Neural cell (in vitro differentiated cells): ENCODE measurements around the gene VPS37C. TPM values are rescaled to one million over a fixed set of nuclear protein-coding genes. Genes with fewer than 3 reads are reported as not detected.
"Not testable (repeated sequence)": the region's sequence is repeated elsewhere in the genome, so short reads cannot be mapped to it uniquely, and the experiment has no call there.

Experiments used
- H2AFZ ChIP-seq: fragments of 200-600, 300-800 bp; sonication (generic), shearing (Covaris generic); 2 replicates; pipeline ENCODE4 v1.6.0; 2014; ENCODE audit warnings: low read depth, mild to moderate bottlenecking, antibody characterized with exemption, low read length, moderate library complexity
- H3F3A ChIP-seq: fragments of 200-600 bp; shearing (Covaris generic); 2 replicates; pipeline ENCODE4 v1.6.1; 2016; ENCODE audit warnings: mild to moderate bottlenecking, moderate library complexity, mixed read lengths, antibody characterized with exemption, low read length; ENCODE audit not compliant: insufficient read depth, poor library complexity, severe bottlenecking
- H3K27ac ChIP-seq: fragments of 200-600, 300-800 bp; sonication (generic), shearing (Covaris generic); 2 replicates; pipeline ENCODE4 v1.5.1; 2014; ENCODE audit warnings: mild to moderate bottlenecking, low read length, moderate library complexity
- H3K27me3 ChIP-seq: fragments of 300-800, 200-600 bp; sonication (generic), shearing (Covaris generic); 2 replicates; pipeline ENCODE4 v1.6.0; 2014; ENCODE audit warnings: mild to moderate bottlenecking, low read depth, low read length, moderate library complexity; ENCODE audit not compliant: insufficient read depth
- H3K36me3 ChIP-seq: fragments of 300-800, 200-600 bp; sonication (generic), shearing (Covaris generic); 2 replicates; pipeline ENCODE4 v1.5.1; 2014; ENCODE audit warnings: mild to moderate bottlenecking, antibody characterized with exemption, low read length, moderate library complexity; ENCODE audit not compliant: insufficient read depth
- H3K4me2 ChIP-seq: fragments of 300-800, 200-600 bp; sonication (generic), shearing (Covaris generic); 2 replicates; pipeline ENCODE4 v1.6.0; 2014; ENCODE audit warnings: mild to moderate bottlenecking, low read length
- H3K4me3 ChIP-seq: fragments of 300-800, 200-600 bp; sonication (generic), shearing (Covaris generic); 2 replicates; pipeline ENCODE4 v1.5.1; 2014; ENCODE audit warnings: mild to moderate bottlenecking, low read length, moderate library complexity
- H3K79me2 ChIP-seq: fragments of 200-600 bp; shearing (Covaris generic); replicated peaks from 2 replicates; pipeline ENCODE4 v1.6.0; 2014; ENCODE audit warnings: mild to moderate bottlenecking, low read length, moderate library complexity; ENCODE audit not compliant: insufficient read depth
- H3K9ac ChIP-seq: fragments of 300-800, 200-600 bp; sonication (generic), shearing (Covaris generic); 2 replicates; pipeline ENCODE4 v1.6.1; 2016; ENCODE audit warnings: mild to moderate bottlenecking, low read length, mixed read lengths
- H3K9me2 ChIP-seq: fragments of 200-600 bp; shearing (Covaris generic); 2 replicates; pipeline ENCODE4 v1.6.1; 2016; ENCODE audit warnings: mild to moderate bottlenecking, low read length, mixed read lengths; ENCODE audit not compliant: insufficient read depth
- H3K9me3 ChIP-seq: fragments of 200-600, 300-800 bp; sonication (generic), shearing (Covaris generic); 2 replicates; pipeline ENCODE4 v1.6.1; 2016; ENCODE audit warnings: mild to moderate bottlenecking, mixed run types, low read length, moderate library complexity, mixed read lengths
- H4K20me1 ChIP-seq: fragments of 200-600 bp; shearing (Covaris generic); 2 replicates; pipeline ENCODE4 v1.6.1; 2016; ENCODE audit warnings: mild to moderate bottlenecking, mixed run types; ENCODE audit not compliant: insufficient read depth
- EP300 ChIP-seq: fragments of 450-650 bp; conservative IDR thresholded peaks from 2 replicates; pipeline ENCODE4 v1.6.1; 2014; ENCODE audit warnings: antibody characterized with exemption, mild to moderate bottlenecking, moderate library complexity; ENCODE audit not compliant: poor library complexity, severe bottlenecking
- EZH2 ChIP-seq: fragments of 200-600, 300-800 bp; shearing (Covaris generic), sonication (generic); IDR thresholded peaks from 2 replicates; pipeline ENCODE4 v1.6.1; 2014; ENCODE audit warnings: antibody characterized with exemption, low read length, borderline replicate concordance, mild to moderate bottlenecking; ENCODE audit not compliant: insufficient read depth, poor library complexity, severe bottlenecking
- MXI1 ChIP-seq: fragments of 450-650 bp; conservative IDR thresholded peaks from 2 replicates; pipeline ENCODE4 v1.6.1; 2014; ENCODE audit warnings: antibody characterized with exemption, mild to moderate bottlenecking; ENCODE audit not compliant: poor library complexity, severe bottlenecking
- POLR2AphosphoS5 ChIP-seq: IDR thresholded peaks from 2 replicates; pipeline ENCODE4 v1.6.1; 2012
- RAD21 ChIP-seq: fragments of 450-650 bp; conservative IDR thresholded peaks from 2 replicates; pipeline ENCODE4 v1.6.1; 2014; ENCODE audit warnings: antibody characterized with exemption, mild to moderate bottlenecking, moderate library complexity
- SMC3 ChIP-seq: fragments of 450-650 bp; conservative IDR thresholded peaks from 2 replicates; pipeline ENCODE4 v1.6.1; 2014; ENCODE audit warnings: antibody characterized with exemption, mild to moderate bottlenecking, moderate library complexity; ENCODE audit not compliant: poor library complexity
- TAF1 ChIP-seq: IDR thresholded peaks from 2 replicates; pipeline ENCODE4 v1.6.1; 2012; ENCODE audit warnings: low read depth
- polyA plus RNA-seq: library from polyadenylated mRNA; depleted of rRNA; stranded (reverse); fragments of >200 nt; gene quantifications from 2 replicates; pipeline ENCODE4 v1.2.3, GENCODE V29; 2014
- TF ChIP-seq, protein P1 (sequence below): IDR thresholded peaks from 2 replicates; pipeline ENCODE4 v1.6.1; 2012; ENCODE audit warnings: borderline replicate concordance
- TF ChIP-seq, protein P2 (sequence below): fragments of 450-650 bp; IDR thresholded peaks from 2 replicates; pipeline ENCODE4 v1.5.1; 2014; ENCODE audit warnings: antibody characterized with exemption, mild to moderate bottlenecking, moderate library complexity; ENCODE audit not compliant: poor library complexity, severe bottlenecking

VPS37C gene
- polyA plus RNA-seq, 1 donor from 2014 or later = 7.3 TPM

DNA sequence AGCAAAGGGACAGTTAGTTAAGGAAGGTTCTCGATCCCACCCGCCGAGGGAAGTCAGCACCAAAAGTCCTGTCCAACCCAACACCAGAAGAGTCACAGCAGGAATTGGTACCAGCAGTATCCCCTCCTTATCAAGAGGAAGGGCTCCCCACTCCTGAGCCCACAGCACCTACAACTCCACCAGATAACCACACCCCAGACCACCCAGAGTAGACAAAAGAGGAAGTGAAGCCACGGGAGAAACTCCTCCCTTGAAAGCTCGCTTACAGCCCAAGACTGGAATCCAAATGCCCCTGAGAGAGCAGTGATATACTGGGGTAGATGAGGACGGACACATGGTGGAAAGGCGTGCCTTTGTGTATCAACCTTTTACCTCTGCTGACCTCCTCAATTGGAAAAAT, 66.2 kb downstream of the VPS37C start:
- no peaks in the 10 kb centered on the region for H3K9me2 ChIP-seq

DNA sequence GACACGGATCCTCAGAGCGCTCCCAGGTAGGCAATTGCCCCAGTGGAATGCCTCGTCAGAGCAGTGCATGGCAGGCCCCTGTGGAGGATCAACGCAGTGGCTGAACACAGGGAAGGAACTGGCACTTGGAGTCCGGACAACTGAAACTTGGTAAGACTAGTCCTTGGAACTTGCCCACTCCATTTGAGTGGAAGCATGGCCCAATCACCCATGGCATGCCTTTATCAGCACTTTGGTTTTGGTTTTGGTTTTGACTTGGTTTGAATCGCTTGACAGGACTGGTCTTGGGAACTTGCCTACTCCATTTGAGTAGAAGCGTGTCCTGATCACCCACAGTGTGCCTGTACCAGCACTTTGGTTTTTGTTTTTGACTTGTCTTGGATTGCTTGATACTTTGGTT, 67.1 kb downstream of the VPS37C start:
- H3K9me3 ChIP-seq, H3K27me3 ChIP-seq, H3K9ac ChIP-seq, H3K79me2 ChIP-seq, H3K9me2 ChIP-seq, H3K27ac ChIP-seq, H3K36me3 ChIP-seq, H3K4me3 ChIP-seq, H4K20me1 ChIP-seq, H2AFZ ChIP-seq, H3F3A ChIP-seq, H3K4me2 ChIP-seq: not testable (repeated sequence)

More for the DNA sequence above, 66.2 kb downstream of the VPS37C start:
- H3K36me3 ChIP-seq = no peaks in the 10 kb centered on the region
- TF ChIP-seq, protein P1, sequence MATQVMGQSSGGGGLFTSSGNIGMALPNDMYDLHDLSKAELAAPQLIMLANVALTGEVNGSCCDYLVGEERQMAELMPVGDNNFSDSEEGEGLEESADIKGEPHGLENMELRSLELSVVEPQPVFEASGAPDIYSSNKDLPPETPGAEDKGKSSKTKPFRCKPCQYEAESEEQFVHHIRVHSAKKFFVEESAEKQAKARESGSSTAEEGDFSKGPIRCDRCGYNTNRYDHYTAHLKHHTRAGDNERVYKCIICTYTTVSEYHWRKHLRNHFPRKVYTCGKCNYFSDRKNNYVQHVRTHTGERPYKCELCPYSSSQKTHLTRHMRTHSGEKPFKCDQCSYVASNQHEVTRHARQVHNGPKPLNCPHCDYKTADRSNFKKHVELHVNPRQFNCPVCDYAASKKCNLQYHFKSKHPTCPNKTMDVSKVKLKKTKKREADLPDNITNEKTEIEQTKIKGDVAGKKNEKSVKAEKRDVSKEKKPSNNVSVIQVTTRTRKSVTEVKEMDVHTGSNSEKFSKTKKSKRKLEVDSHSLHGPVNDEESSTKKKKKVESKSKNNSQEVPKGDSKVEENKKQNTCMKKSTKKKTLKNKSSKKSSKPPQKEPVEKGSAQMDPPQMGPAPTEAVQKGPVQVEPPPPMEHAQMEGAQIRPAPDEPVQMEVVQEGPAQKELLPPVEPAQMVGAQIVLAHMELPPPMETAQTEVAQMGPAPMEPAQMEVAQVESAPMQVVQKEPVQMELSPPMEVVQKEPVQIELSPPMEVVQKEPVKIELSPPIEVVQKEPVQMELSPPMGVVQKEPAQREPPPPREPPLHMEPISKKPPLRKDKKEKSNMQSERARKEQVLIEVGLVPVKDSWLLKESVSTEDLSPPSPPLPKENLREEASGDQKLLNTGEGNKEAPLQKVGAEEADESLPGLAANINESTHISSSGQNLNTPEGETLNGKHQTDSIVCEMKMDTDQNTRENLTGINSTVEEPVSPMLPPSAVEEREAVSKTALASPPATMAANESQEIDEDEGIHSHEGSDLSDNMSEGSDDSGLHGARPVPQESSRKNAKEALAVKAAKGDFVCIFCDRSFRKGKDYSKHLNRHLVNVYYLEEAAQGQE = no peak
- TF ChIP-seq MXI1 = no peak
- no peak for TF ChIP-seq POLR2AphosphoS5
- TF ChIP-seq SMC3 = no peak
- TF ChIP-seq EP300 = no peak
- no peak for TF ChIP-seq EZH2
- no peaks in the 10 kb centered on the region for H3F3A ChIP-seq
- H3K4me2 ChIP-seq = no peak overlapping the region
- H3K4me3 ChIP-seq = no peak overlapping the region
- no peaks in the 10 kb centered on the region for H3K27me3 ChIP-seq
- H3K79me2 ChIP-seq = no peaks in the 10 kb centered on the region
- H4K20me1 ChIP-seq = no peaks in the 10 kb centered on the region
- no peak overlapping the region for H3K27ac ChIP-seq
- no peaks in the 10 kb centered on the region for H3K9me3 ChIP-seq
- no peak overlapping the region for H3K9ac ChIP-seq
- H2AFZ ChIP-seq = no peak overlapping the region

DNA sequence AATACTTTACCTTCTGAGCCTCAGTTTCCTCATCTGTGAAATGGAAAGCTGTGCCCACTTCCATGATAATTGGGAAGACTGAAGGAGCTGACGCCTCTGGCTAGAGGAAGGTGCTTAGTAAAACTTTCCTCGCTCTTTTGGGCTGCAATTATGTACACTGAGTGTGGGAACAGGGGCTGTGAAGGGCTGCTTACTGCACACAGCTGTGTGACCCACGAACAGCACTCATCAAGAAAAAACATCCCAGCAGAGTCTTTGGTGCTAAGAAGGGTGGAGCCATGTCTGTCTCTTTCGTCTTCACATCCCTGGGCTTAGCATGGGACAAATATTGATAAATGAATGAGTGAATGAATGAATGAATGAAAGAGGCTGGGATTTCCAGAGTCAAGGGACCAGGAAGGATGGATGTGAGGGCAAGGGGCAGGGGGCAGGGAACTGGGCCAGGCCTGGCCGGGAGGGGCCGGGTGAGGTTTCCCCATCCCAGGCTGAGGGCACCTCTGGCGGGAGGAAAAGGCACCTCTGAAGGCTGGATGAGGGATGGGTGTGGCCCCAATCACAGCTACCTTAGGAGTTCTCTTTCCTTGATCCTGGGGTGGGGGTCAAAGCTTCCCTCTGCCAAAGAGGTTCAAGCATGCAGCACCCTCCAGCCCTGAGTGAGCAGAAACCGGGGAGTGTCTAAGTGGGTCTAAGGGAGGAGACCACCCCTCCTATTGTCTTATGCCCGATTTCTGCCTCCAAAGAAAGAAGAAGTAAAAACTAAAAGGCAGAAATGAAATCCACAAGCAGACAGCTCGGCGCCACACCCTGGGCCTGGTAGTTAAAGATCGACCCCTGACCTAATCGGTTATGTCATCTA, 68.1 kb downstream of the VPS37C start:
- no peaks in the 10 kb centered on the region for H3K36me3 ChIP-seq
- no peak for TF ChIP-seq RAD21
- TF ChIP-seq, protein P2, sequence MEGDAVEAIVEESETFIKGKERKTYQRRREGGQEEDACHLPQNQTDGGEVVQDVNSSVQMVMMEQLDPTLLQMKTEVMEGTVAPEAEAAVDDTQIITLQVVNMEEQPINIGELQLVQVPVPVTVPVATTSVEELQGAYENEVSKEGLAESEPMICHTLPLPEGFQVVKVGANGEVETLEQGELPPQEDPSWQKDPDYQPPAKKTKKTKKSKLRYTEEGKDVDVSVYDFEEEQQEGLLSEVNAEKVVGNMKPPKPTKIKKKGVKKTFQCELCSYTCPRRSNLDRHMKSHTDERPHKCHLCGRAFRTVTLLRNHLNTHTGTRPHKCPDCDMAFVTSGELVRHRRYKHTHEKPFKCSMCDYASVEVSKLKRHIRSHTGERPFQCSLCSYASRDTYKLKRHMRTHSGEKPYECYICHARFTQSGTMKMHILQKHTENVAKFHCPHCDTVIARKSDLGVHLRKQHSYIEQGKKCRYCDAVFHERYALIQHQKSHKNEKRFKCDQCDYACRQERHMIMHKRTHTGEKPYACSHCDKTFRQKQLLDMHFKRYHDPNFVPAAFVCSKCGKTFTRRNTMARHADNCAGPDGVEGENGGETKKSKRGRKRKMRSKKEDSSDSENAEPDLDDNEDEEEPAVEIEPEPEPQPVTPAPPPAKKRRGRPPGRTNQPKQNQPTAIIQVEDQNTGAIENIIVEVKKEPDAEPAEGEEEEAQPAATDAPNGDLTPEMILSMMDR = no peak
- TF ChIP-seq TAF1 = no peak
- TF ChIP-seq, protein P1 = no peak
- no peak for TF ChIP-seq SMC3
- H3K4me3 ChIP-seq = no peak overlapping the region
- no peaks in the 10 kb centered on the region for H3K27me3 ChIP-seq
- no peak overlapping the region for H3K9ac ChIP-seq
- no peaks in the 10 kb centered on the region for H4K20me1 ChIP-seq
- no peaks in the 10 kb centered on the region for H3F3A ChIP-seq
- no peaks in the 10 kb centered on the region for H3K79me2 ChIP-seq
- no peaks in the 10 kb centered on the region for H3K9me3 ChIP-seq
- no peak overlapping the region for H2AFZ ChIP-seq
- no peak overlapping the region for H3K4me2 ChIP-seq
- H3K27ac ChIP-seq = no peak overlapping the region
- no peaks in the 10 kb centered on the region for H3K9me2 ChIP-seq
